K562 (cell line): ENCODE measurements around the gene LRRC8E. TPM values are rescaled to one million over a fixed set of nuclear protein-coding genes. Genes with fewer than 3 reads are reported as not detected.
A peak's percentile ranks its signal among the peaks of the same experiment; 100 is the strongest.

ENCODE experiments used
- ATF7 ChIP-seq: fragments of 450-650 bp; IDR thresholded peaks from 2 replicates; pipeline ENCODE4 v1.7.1; 2014; ENCODE audit warnings: mild to moderate bottlenecking, moderate library complexity
- CEBPB ChIP-seq: fragments of 450-650 bp; IDR thresholded peaks from 2 replicates; pipeline ENCODE4 v1.6.1; 2016; ENCODE audit warnings: missing genetic modification characterization, missing compliant biosample characterization
- CREB5 ChIP-seq: fragments of 250-450 bp; sonication (Bioruptor Pico); IDR thresholded peaks from 2 replicates; pipeline ENCODE4 v1.5.0; 2020; ENCODE audit warnings: mild to moderate bottlenecking
- CTCF ChIP-seq, 3 experiments: IDR thresholded peaks in 2 of 3; conservative IDR thresholded peaks in 1 of 3; 2 replicates each; pipeline ENCODE4 v1.5.1; 2011 to 2012; ENCODE audit warnings: low read length in 3 of 3, mild to moderate bottlenecking in 3 of 3, control low read depth in 2 of 3, improper control_type of control experiment in 1 of 3, inconsistent platforms in 1 of 3, low read depth in 1 of 3, mixed read lengths in 1 of 3, moderate library complexity in 1 of 3; ENCODE audit not compliant: insufficient read depth in 2 of 3
- E4F1 ChIP-seq: fragments of 250-450 bp; sonication (Bioruptor Pico); IDR thresholded peaks from 2 replicates; pipeline ENCODE4 v1.5.0; 2021; ENCODE audit warnings: mild to moderate bottlenecking, borderline replicate concordance
- FOXP4 ChIP-seq: sonication (generic); formaldehyde crosslinking; IDR thresholded peaks from 2 replicates; pipeline ENCODE4 v1.8.0; 2022; ENCODE audit warnings: mild to moderate bottlenecking, missing genetic modification reagents, borderline replicate concordance
- HIVEP1 ChIP-seq: fragments of 250-450 bp; sonication (Bioruptor Pico); IDR thresholded peaks from 2 replicates; pipeline ENCODE4 v1.4.0; 2020; ENCODE audit warnings: mild to moderate bottlenecking
- HLTF ChIP-seq: fragments of 450-650 bp; IDR thresholded peaks from 2 replicates; pipeline ENCODE4 v1.6.1; 2016
- HNRNPUL1 ChIP-seq: fragments of 200-400 bp; formaldehyde crosslinking; IDR thresholded peaks from 2 replicates; pipeline ENCODE4 v1.6.1; 2017; ENCODE audit warnings: low read length
- MAZ ChIP-seq, 2 experiments: fragments of 450-650 bp in 1 of 2; sonication (generic) in 1 of 2; formaldehyde crosslinking; IDR thresholded peaks in 1 of 2; conservative IDR thresholded peaks in 1 of 2; 2 replicates each; pipeline versions ENCODE4 v1.4.0 to v1.5.0; 2020; ENCODE audit warnings: mild to moderate bottlenecking in 1 of 2, missing genetic modification reagents in 1 of 2
- MTF1 ChIP-seq: fragments of 250-450 bp; sonication (Bioruptor Pico); IDR thresholded peaks from 2 replicates; pipeline ENCODE4 v1.9.0; 2021; ENCODE audit warnings: moderate library complexity, mild to moderate bottlenecking, inconsistent platforms, borderline replicate concordance
- NCOA2 ChIP-seq, 2 experiments: fragments of 450-650 bp; IDR thresholded peaks; 2 replicates each; pipeline ENCODE4 v1.6.1; 2018; ENCODE audit warnings: mild to moderate bottlenecking in 2 of 2, moderate library complexity in 1 of 2; ENCODE audit not compliant: partially characterized antibody in 2 of 2
- NR2F6 ChIP-seq: fragments of 450-650 bp; formaldehyde crosslinking; IDR thresholded peaks from 2 replicates; pipeline ENCODE4 v1.4.0; 2020; ENCODE audit warnings: mild to moderate bottlenecking
- PYGO2 ChIP-seq: fragments of 450-650 bp; IDR thresholded peaks from 2 replicates; pipeline ENCODE4 v1.6.1; 2016; ENCODE audit warnings: mild to moderate bottlenecking, missing genetic modification characterization, moderate library complexity, missing compliant biosample characterization
- SIX5 ChIP-seq, 2 experiments: IDR thresholded peaks; 2 replicates each; pipeline ENCODE4 v1.6.1; 2011; ENCODE audit warnings: low read length in 2 of 2, borderline replicate concordance in 1 of 2, low read depth in 1 of 2, mild to moderate bottlenecking in 1 of 2, moderate library complexity in 1 of 2; ENCODE audit not compliant: insufficient read depth in 1 of 2
- THRAP3 ChIP-seq: fragments of 450-650 bp; IDR thresholded peaks from 2 replicates; pipeline ENCODE4 v1.6.1; 2016; ENCODE audit warnings: mild to moderate bottlenecking, inconsistent platforms, borderline replicate concordance
- ZFP1 ChIP-seq: fragments of 450-650 bp; formaldehyde crosslinking; IDR thresholded peaks from 2 replicates; pipeline ENCODE4 v1.4.0; 2020; ENCODE audit warnings: mild to moderate bottlenecking, mixed read lengths
- ZKSCAN8 ChIP-seq: fragments of 200-800 bp; sonication (Bioruptor generic); IDR thresholded peaks from 2 replicates; pipeline ENCODE4 v1.6.1; 2016; ENCODE audit warnings: missing genetic modification characterization, missing compliant biosample characterization
- ZNF282 ChIP-seq: sonication (generic); formaldehyde crosslinking; IDR thresholded peaks from 2 replicates; pipeline ENCODE4 v1.8.1; 2023; ENCODE audit warnings: missing genetic modification reagents
- ZNF311 ChIP-seq: fragments of 250-450 bp; sonication (Bioruptor Pico); IDR thresholded peaks from 2 replicates; pipeline ENCODE4 v1.4.0; 2020; ENCODE audit warnings: mild to moderate bottlenecking, moderate library complexity
- polyA plus RNA-seq, 8 experiments: library from polyadenylated mRNA; depleted of rRNA in 4 of 8; stranded (reverse) in 5 of 8; unstranded in 3 of 8; fragments of >200 nt; fragmentation: Nextera tagmentation in 2 of 8; fragmentation: Illumina TruSeq in 1 of 8; extraction: Ambion mirVana in 2 of 8; extraction: Trizol in 1 of 8; gene quantifications; 2 replicates each; pipeline versions ENCODE4 v1.2.1 to v1.2.3, GENCODE V29; 2011 to 2014; ENCODE audit warnings: inconsistent platforms in 1 of 8, missing spikeins in 1 of 8
- total RNA-seq, 7 experiments: library from RNA; depleted of rRNA in 6 of 7; stranded (reverse); fragments of >200 nt in 6 of 7; fragmentation: Illumina TruSeq in 2 of 7; extraction: Trizol in 2 of 7; gene quantifications; 2 replicates each; pipeline versions ENCODE4 v1.2.1 to v1.2.3, GENCODE V29; 2011 to 2021; ENCODE audit warnings: low replicate concordance in 1 of 7

The LRRC8E gene
- total and polyA plus RNA-seq, 9 of the 15 experiments (the other 6 are each of a cell fraction or from before 2014, with no cell fraction given), result 0.08 to 5.7 (median 3.5) TPM; not detected in 1

GRCh38 chr19:7919610-7920518 is 31.6 kb downstream of the LRRC8E start, which contains the start of gene SNAPC2 (continued):
- no peak for TF ChIP-seq ZNF282 (CRISPR knock-in tag)
- TF ChIP-seq E4F1 (CRISPR knock-in tag), result no peak
- TF ChIP-seq MTF1 (CRISPR knock-in tag), result no peak
- no peak for TF ChIP-seq PYGO2 (tag)
- peak; percentile 65 to 75 for TF ChIP-seq MAZ (CRISPR knock-in tag; conservative IDR thresholded peaks at IDR 0.05 in 1 of 2, IDR thresholded peaks at IDR 0.05 in 1 of 2)
- TF ChIP-seq CTCF (IDR thresholded peaks at IDR 0.05 in 2 of 3, conservative IDR thresholded peaks at IDR 0.05 in 1 of 3; ENCODE audit: insufficient read depth in 2 of 3, low read depth in 1 of 3, low read length in 3 of 3), result peak in 2 of 3 experiments; percentile 5 to 21; a peak in 2 of 6 replicates
- no peak for TF ChIP-seq CEBPB (tag)
- TF ChIP-seq ZNF311 (CRISPR knock-in tag), result no peak
- TF ChIP-seq THRAP3, result no peak
- peak; percentile 79 for TF ChIP-seq ATF7
- TF ChIP-seq CREB5 (CRISPR knock-in tag), result no peak
- 0 out of 2 replicates have a peak, but pooled peaks have one; percentile 28 for TF ChIP-seq NR2F6 (CRISPR knock-in tag)
- no peak for TF ChIP-seq SIX5 (IDR thresholded peaks at IDR 0.05; ENCODE audit: borderline replicate concordance in 1 of 2, insufficient read depth in 1 of 2, low read depth in 1 of 2, low read length in 2 of 2)
- no peak for TF ChIP-seq ZKSCAN8 (CRISPR knock-in tag)
- no peak for TF ChIP-seq NCOA2 (IDR thresholded peaks at IDR 0.05; ENCODE audit: partially characterized antibody in 2 of 2)
- no peak for TF ChIP-seq HNRNPUL1
- TF ChIP-seq ZFP1, result no peak
- TF ChIP-seq HIVEP1 (CRISPR knock-in tag), result no peak
- TF ChIP-seq FOXP4, result no peak
- TF ChIP-seq HLTF, result no peak
